Activated T-cell treated with anti-CD3 and anti-CD28 coated beads for 4 hours (primary cell): ENCODE data around the gene ITGA11.

ENCODE experiments used
- DNase-seq: peaks from one replicate; pipeline ENCODE4 v3.0.0-alpha.2; 2020

Gene ITGA11

GRCh38 chr15:68328443-68328842 lies 103.5 kb downstream of the ITGA11 start:
- no peak for DNase-seq

DNA sequence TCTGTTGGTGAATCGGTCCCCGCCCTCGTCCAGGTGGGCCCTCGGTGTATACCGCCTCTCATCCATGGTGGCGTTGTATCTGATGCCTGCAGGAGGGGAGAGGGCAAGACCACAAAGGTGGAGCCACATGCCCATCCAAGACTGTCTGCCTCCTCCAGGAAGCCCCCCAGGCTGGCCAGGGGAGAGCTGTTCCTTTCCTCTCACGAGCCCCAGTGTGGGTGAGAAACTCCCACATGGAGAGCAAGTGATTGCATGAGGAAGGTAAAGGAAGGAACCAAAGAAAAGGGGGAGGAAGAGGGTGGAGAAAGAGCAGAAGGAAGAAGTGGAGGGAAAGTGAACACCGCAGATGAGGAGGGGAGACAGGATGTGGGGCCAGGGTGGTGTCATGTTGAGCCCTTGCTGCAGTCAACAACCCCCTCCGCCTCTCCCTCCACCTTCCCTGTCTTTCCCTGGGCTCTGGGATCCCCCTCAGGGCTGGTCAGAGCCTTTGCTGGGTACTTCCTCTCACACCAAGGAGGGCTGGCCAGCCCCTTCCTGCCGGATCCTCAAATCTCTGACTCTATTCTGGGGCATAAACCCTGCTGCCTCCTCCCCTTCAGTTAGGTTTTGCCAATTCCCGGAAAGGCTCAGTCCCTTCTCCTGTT lies 105.1 kb downstream of the ITGA11 start:
- no peak for DNase-seq

- no peak for DNase-seq
Measured at GRCh38 chr15:68325726-68326125, 106.2 kb downstream of the ITGA11 start.

DNA sequence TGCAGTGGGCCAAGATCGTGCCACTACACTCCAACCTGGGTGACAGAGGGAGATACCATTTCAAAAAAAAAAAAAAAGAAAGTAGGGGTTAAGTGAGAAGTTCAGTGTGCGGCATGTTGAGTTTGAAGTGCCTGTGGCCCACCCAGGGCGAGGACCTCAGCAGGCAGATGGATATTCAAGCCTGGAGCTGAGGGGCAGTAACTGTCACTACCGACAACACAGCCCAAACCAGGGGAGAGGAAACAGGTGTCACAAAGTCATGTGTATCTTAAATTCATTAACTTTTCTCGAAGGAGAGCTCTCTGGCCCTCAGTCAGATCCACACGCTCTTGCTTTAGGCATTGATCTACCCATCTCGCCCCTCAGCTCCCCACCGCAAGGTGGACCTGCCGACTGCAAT lies 109.2 kb downstream of the ITGA11 start:
- no peak for DNase-seq

GRCh38 chr15:68321229-68321628 lies 110.7 kb downstream of the ITGA11 start:
- DNase-seq, result no peak

- no peak for DNase-seq
Measured at GRCh38 chr15:68319997-68320396, 112.0 kb downstream of the ITGA11 start.

GRCh38 chr15:68318931-68319909 lies 112.7 kb downstream of the ITGA11 start:
- no peak for DNase-seq

- no peak for DNase-seq
Measured at GRCh38 chr15:68318008-68318835, 113.7 kb downstream of the ITGA11 start.

GRCh38 chr15:68317281-68318007 lies 114.5 kb downstream of the ITGA11 start:
- no peak for DNase-seq

GRCh38 chr15:68316061-68316804 lies 115.7 kb downstream of the ITGA11 start:
- DNase-seq, result no peak

DNA sequence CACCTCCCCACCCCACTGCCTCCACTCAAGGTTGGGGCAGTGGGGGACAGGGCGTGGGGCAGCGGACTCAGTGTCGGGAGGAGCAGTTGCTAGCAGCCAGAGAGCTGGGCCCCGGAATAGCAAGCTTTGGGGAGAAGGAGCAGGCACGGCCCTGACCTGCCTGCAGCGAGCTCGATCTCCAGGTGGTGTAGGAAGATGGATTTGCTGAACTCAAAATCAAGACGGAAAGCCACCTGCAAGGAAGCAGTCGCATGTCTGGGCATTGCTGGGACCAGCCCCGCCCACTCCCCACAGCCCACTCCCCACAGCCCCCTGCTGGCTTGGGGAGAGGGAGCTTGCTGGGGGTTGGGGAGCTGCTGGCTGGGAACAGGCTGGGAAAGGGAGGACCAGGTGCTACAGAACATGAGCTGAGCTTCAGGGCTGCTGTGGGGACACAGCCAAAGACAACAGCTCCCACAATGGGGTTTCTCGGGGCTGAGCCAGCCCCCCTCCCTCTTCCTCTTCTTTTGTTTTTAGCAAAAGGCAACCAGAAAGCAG lies 116.4 kb downstream of the ITGA11 start:
- DNase-seq, result no peak

DNA sequence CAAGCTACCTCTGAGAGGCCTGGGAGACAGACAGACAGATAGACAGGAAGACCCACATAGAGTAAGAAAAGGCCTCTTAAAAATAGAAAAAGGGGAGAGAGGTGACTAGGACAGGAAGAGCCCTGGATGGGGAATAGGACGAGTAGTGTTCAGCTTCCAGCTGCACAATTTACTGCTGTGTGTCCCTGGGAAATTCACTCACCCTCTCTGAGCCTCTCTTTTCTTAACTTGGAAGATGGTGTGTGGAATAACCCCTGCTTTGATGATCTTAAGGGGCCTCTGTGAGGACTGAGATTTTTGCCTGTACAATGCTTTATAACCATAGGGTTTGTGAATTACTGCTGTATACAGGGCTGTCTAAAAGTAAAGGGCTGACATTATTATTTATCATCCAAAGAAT lies 116.9 kb downstream of the ITGA11 start:
- DNase-seq, result no peak

- no peak for DNase-seq
Measured at GRCh38 chr15:68314563-68314962, 117.4 kb downstream of the ITGA11 start.

DNA sequence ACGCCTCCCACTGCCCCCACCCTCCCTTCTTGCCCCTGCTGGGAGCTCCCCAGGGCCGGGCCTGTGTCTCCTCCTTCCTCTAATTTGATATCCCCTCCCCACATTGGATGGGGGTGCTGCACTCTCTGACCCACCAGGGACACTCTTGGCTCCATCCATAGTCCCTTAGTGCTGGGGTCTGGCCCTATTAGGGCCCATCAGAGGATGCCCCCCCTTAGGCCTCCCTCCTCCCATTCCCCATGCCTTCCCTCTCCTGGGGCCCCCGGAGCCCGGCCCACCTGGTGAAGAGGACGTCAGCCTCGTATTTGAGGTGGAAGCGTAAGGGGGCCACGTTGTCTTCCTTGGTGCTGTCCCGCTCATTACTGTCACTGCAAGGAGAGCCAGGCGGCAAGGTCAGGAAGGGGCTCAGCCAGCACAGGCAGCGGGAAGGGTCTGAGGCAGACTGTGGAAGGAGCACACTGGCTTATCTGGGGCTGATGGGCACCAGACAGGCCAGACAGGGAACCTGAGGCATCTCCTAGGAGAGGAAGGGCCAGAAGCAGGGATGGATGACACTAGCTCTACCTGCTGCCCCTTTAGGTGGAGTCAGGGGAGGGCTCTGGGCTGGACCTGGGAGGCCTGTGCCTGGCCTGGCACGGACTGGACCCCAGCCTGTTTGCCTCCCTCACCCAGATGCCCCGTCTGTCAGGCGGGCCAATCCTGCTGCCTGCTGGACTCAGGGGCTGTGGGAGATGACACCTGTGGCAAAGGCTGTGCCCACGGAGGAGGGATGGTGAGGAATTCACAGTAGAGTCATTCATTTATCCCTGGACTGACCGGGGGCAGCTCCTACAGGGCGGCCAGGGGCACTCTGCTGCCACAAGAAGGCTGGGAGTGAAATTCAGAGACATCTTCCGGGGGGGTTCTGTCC lies 118.2 kb downstream of the ITGA11 start:
- no peak for DNase-seq

GRCh38 chr15:68312701-68313204 lies 119.2 kb downstream of the ITGA11 start:
- DNase-seq, result no peak

GRCh38 chr15:68311859-68312557 lies 120.0 kb downstream of the ITGA11 start:
- DNase-seq, result no peak

GRCh38 chr15:68311464-68311835 lies 120.5 kb downstream of the ITGA11 start:
- DNase-seq, result no peak

GRCh38 chr15:68310804-68311463 lies 121.0 kb downstream of the ITGA11 start:
- DNase-seq, result no peak
